ENCODE results near the gene GLYR1.
"Not testable (repeated sequence)": the region's sequence is repeated elsewhere in the genome, so short reads cannot be mapped to it uniquely, and the experiment has no call there.

The GLYR1 gene

GRCh38 chr16:4785758-4786433 lies 61.2 kb downstream of the GLYR1 start:
- DNase-seq, result no peak

- not testable (repeated sequence) for DNase-seq
Measured at GRCh38 chr16:4784444-4784987, 62.6 kb downstream of the GLYR1 start.

- no peak for DNase-seq
Measured at GRCh38 chr16:4783951-4784336, 63.1 kb downstream of the GLYR1 start.

GRCh38 chr16:4783251-4783950 lies 63.7 kb downstream of the GLYR1 start:
- DNase-seq, result no peak

- no peak for DNase-seq
Measured at GRCh38 chr16:4780235-4780634, 66.9 kb downstream of the GLYR1 start.

GRCh38 chr16:4778050-4778392 lies 69.1 kb downstream of the GLYR1 start:
- DNase-seq, result no peak

GRCh38 chr16:4777339-4778049 lies 69.6 kb downstream of the GLYR1 start:
- DNase-seq, result no peak

GRCh38 chr16:4776141-4776705 lies 70.9 kb downstream of the GLYR1 start:
- DNase-seq, result no peak

- DNase-seq, result no peak
Measured at GRCh38 chr16:4775005-4775404, 72.1 kb downstream of the GLYR1 start.

- no peak for DNase-seq
Measured at GRCh38 chr16:4772351-4772750, 74.7 kb downstream of the GLYR1 start.

- no peak for DNase-seq
Measured at GRCh38 chr16:4771646-4772045, 75.4 kb downstream of the GLYR1 start.

- no peak for DNase-seq
Measured at GRCh38 chr16:4769306-4769638, 77.8 kb downstream of the GLYR1 start.

- peak; percentile 77 to 82 for DNase-seq
Measured at GRCh38 chr16:4768549-4769305, 78.4 kb downstream of the GLYR1 start.

GRCh38 chr16:4767872-4768548 lies 79.1 kb downstream of the GLYR1 start:
- no peak for DNase-seq

GRCh38 chr16:4766875-4767628 lies 80.0 kb downstream of the GLYR1 start, which contains the start of gene ZNF500:
ZNF500 (minus strand) TSS chr16:4767162; CDS start chr16:4765978, 1,184 bp downstream.
- peak; percentile 77 to 84 for DNase-seq

GRCh38 chr16:4765511-4766474 lies 81.3 kb downstream of the GLYR1 start:
- DNase-seq, result no peak

- no peak for DNase-seq
Measured at GRCh38 chr16:4763791-4764190, 83.3 kb downstream of the GLYR1 start.

- DNase-seq, result no peak
Measured at GRCh38 chr16:4762205-4762604, 84.9 kb downstream of the GLYR1 start.

- no peak for DNase-seq
Measured at GRCh38 chr16:4760221-4760910, 86.7 kb downstream of the GLYR1 start.
